ENCODE data around the gene IZUMO2. TPM values are rescaled to one million over a fixed set of nuclear protein-coding genes. Genes with fewer than 3 reads are reported as not detected.

Gene IZUMO2
- total and polyA plus RNA-seq, 9 donors, result not detected

DNA sequence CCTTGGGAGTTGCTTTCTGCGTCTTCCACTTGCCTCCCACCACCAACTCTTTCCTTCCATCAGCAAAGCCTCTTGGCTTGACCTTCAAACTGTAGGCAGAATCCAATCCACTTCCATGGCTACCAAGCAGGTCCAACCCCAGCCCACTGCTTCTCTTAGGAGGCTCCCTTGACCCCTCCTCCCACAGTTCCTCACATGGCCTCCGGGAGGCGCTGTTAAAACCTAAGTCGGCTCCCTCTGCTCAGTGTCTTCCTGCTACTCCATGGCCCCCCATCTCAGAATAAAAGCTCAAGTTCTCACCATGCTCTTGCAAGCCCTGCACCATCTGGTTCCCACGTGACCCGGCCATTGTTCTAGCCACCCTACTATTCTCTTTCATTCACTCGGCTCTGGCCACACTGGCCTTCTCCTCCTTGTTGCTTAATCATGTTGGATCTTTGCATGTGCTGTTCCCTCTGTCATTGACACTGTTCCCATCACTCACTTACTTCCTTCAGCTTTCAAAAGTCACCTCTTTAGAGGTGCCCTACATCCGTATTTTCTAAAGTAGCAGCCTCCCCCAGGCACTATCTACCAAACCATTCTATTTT is 7.5 kb downstream of the IZUMO2 start:
- no peak for DNase-seq
- TF ChIP-seq EP300 (IDR thresholded peaks at IDR 0.05), result no peak
- TF ChIP-seq, protein P1, sequence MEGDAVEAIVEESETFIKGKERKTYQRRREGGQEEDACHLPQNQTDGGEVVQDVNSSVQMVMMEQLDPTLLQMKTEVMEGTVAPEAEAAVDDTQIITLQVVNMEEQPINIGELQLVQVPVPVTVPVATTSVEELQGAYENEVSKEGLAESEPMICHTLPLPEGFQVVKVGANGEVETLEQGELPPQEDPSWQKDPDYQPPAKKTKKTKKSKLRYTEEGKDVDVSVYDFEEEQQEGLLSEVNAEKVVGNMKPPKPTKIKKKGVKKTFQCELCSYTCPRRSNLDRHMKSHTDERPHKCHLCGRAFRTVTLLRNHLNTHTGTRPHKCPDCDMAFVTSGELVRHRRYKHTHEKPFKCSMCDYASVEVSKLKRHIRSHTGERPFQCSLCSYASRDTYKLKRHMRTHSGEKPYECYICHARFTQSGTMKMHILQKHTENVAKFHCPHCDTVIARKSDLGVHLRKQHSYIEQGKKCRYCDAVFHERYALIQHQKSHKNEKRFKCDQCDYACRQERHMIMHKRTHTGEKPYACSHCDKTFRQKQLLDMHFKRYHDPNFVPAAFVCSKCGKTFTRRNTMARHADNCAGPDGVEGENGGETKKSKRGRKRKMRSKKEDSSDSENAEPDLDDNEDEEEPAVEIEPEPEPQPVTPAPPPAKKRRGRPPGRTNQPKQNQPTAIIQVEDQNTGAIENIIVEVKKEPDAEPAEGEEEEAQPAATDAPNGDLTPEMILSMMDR (IDR thresholded peaks at IDR 0.05), result no peak
- TF ChIP-seq POLR2A (IDR thresholded peaks at IDR 0.05), result no peak
- WGBS, 3 donors, result 73 to 81% (median 77%) methylated on average over 8 of the region's 8 CpGs
- H3K27me3 ChIP-seq, result no peaks in the 10 kb centered on the region
- no peaks in the 10 kb centered on the region for H3K9me3 ChIP-seq
- no peaks in the 10 kb centered on the region for H3K4me1 ChIP-seq (ENCODE audit: insufficient read depth)
- no peaks in the 10 kb centered on the region for H3K36me3 ChIP-seq
- no peak overlapping the region for H3K27ac ChIP-seq
- intact Hi-C loops (cut with DNase I), result no loop called here
- H3K4me3 ChIP-seq, result no peak overlapping the region

DNA sequence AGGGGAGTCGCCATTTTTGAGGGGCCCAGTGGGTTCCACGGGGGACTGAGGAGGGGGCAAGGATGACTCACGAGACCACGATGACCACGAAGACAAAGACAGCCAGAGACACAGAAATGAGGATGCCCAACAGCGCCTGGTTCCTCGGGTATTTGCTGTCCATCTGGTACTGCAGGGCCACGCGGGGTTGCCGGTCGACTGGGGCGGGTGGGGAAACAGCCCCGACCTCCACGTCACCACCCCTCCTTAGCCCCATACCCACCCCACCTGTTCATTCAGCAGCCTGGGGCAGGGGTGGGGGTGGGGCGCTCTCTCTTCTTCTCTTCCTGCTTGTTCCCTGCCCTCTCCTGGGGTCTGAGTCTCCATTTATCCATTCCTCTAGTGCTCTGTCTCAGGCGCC is 8.6 kb downstream of the IZUMO2 start:
- TF ChIP-seq POLR2A (IDR thresholded peaks at IDR 0.05) (no peak), EP300 (IDR thresholded peaks at IDR 0.05) (no peak)
- TF ChIP-seq, protein P1 (IDR thresholded peaks at IDR 0.05), result no peak
- Histone ChIP-seq H3K27ac (no peak overlapping the region), H3K4me3 (no peak overlapping the region), H3K4me1 (ENCODE audit: insufficient read depth) (no peaks in the 10 kb centered on the region), H3K9me3 (no peaks in the 10 kb centered on the region), H3K36me3 (no peaks in the 10 kb centered on the region), H3K27me3 (no peaks in the 10 kb centered on the region)
- DNase-seq, result no peak
- intact Hi-C loops (cut with DNase I), result no loop called here
- WGBS, 3 donors, result 75 to 84% (median 75%) methylated on average over 16 of the region's 16 CpGs

DNA sequence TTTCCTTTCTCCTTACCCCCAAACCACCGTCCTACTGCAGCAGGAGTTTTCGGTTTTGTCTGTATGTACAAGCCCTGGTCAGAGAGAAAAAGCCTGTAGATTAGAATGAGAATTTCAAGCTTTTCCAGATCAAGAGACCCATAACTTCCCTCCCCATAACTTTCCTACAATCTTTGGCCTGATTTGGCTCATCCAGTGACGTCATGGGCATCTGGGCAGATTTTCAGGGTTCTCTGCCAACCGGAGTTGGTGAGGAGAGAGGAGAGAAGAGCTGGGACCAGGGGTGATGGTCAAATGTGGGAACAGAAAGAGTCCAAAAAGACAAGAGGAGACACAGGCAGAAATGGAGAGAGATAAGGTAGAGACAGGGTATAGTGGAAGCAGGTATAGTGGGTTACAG is 10.5 kb downstream of the IZUMO2 start:
- TF ChIP-seq EP300 (IDR thresholded peaks at IDR 0.05) (no peak), POLR2A (IDR thresholded peaks at IDR 0.05) (no peak)
- TF ChIP-seq, protein P1 (IDR thresholded peaks at IDR 0.05), result no peak
- Histone ChIP-seq H3K4me1 (ENCODE audit: insufficient read depth) (no peaks in the 10 kb centered on the region), H3K27me3 (no peaks in the 10 kb centered on the region), H3K4me3 (no peak overlapping the region), H3K9me3 (no peaks in the 10 kb centered on the region), H3K36me3 (no peaks in the 10 kb centered on the region), H3K27ac (no peak overlapping the region)
- intact Hi-C loops (cut with DNase I), result no loop called here
- WGBS, 3 donors, result 70 to 79% (median 72%) methylated on average over 4 of the region's 4 CpGs
- DNase-seq, result no peak

DNA sequence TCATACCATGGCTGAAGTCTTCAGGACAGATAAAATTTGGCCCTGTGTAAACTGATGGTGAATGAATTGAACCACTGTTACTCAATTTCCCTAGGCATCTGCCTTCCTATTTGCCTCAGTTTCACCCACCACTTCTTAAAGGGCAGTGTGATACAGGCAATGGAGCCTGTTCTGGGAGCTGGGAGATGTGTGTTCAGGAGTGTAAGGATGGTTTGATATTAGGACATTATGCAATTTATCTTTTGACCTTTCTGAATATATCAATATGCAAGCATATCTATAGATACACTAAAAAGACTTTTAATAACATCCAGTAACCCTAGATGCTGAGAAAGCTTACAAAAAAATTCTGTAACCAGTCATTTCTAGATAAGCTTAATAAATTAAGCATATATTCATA is 14.6 kb downstream of the IZUMO2 start:
- Histone ChIP-seq H3K4me3 (no peak overlapping the region), H3K4me1 (ENCODE audit: insufficient read depth) (no peaks in the 10 kb centered on the region), H3K27ac (no peak overlapping the region), H3K27me3 (no peaks in the 10 kb centered on the region), H3K36me3 (no peaks in the 10 kb centered on the region), H3K9me3 (no peaks in the 10 kb centered on the region)
- intact Hi-C loops (cut with DNase I), result loop anchor here in 1 of 4 donors (10.0 kb wide), 1 partner anchor 266 kb away; the partner anchor contains the start of gene SPIB
- TF ChIP-seq POLR2A (IDR thresholded peaks at IDR 0.05) (no peak), EP300 (IDR thresholded peaks at IDR 0.05) (no peak)
- TF ChIP-seq, protein P1 (IDR thresholded peaks at IDR 0.05), result no peak
- DNase-seq, result no peak

Measured in ovary (tissue), 9 donors.